SW 1271 (cell line): ENCODE measurements around the gene CHRNA1.

ENCODE experiments used
- DNase-seq, 2 experiments: peaks; one replicate each; lab custom pipeline; 2025; lab: John Stamatoyannopoulos, UW

The CHRNA1 gene

GRCh38 chr2:174781996-174782395, 17.7 kb upstream of the CHRNA1 start:
- DNase-seq, result no peak

GRCh38 chr2:174781298-174781697, 17.0 kb upstream of the CHRNA1 start:
- no peak for DNase-seq

- DNase-seq, result no peak
Measured at GRCh38 chr2:174780856-174781255, 16.6 kb upstream of the CHRNA1 start.

- no peak for DNase-seq
Measured at GRCh38 chr2:174780191-174780840, 16.0 kb upstream of the CHRNA1 start.

- no peak for DNase-seq
Measured at GRCh38 chr2:174779361-174779928, 15.2 kb upstream of the CHRNA1 start.

- DNase-seq, result no peak
Measured at GRCh38 chr2:174778085-174778981, 14.1 kb upstream of the CHRNA1 start.

- no peak for DNase-seq
Measured at GRCh38 chr2:174777347-174778084, 13.2 kb upstream of the CHRNA1 start.

GRCh38 chr2:174776675-174777074, 12.4 kb upstream of the CHRNA1 start:
- no peak for DNase-seq

GRCh38 chr2:174776223-174776622, 12.0 kb upstream of the CHRNA1 start:
- no peak for DNase-seq

GRCh38 chr2:174775571-174775980, 11.3 kb upstream of the CHRNA1 start:
- DNase-seq, result no peak

- no peak for DNase-seq
Measured at GRCh38 chr2:174774886-174775285, 10.6 kb upstream of the CHRNA1 start.

GRCh38 chr2:174773215-174773614, 8.9 kb upstream of the CHRNA1 start:
- no peak for DNase-seq

GRCh38 chr2:174772472-174772801, 8.2 kb upstream of the CHRNA1 start:
- no peak for DNase-seq

- peak in 1 of 2 experiments; percentile 66 for DNase-seq
Measured at GRCh38 chr2:174771631-174772471, 7.6 kb upstream of the CHRNA1 start.

- no peak for DNase-seq
Measured at GRCh38 chr2:174771136-174771535, 6.9 kb upstream of the CHRNA1 start.

GRCh38 chr2:174768557-174768956, 4.3 kb upstream of the CHRNA1 start:
- DNase-seq, result no peak

GRCh38 chr2:174766271-174766670, 2.0 kb upstream of the CHRNA1 start:
- DNase-seq, result no peak

GRCh38 chr2:174765576-174765975, 1.3 kb upstream of the CHRNA1 start:
- no peak for DNase-seq

GRCh38 chr2:174763780-174764179, 492 bp downstream of the CHRNA1 start:
- DNase-seq, result no peak

GRCh38 chr2:174762464-174762863, 1.8 kb downstream of the CHRNA1 start:
- DNase-seq, result no peak

GRCh38 chr2:174761837-174762236, 2.4 kb downstream of the CHRNA1 start:
- no peak for DNase-seq
